ENCODE data around the gene PAQR9.

The PAQR9 gene

DNA sequence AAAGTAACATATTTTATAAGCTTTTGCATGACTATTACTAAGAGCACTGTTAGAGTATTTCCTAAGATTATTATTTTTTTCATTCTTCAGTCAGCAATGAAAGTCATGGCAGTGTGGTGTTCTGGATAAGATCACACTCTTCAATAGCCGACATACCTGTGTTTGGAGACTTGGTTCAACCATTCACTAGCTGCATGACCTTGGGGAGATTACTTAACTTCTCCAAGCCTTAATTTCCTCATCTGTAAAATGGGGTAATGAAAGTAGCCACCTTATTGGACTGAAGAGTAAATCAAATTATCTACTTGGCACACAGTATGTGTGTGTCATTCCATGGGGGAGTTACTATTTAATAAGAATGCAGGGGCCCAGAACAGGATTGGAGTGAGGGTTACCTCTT is 50.0 kb downstream of the PAQR9 start:
- no peak for DNase-seq

DNA sequence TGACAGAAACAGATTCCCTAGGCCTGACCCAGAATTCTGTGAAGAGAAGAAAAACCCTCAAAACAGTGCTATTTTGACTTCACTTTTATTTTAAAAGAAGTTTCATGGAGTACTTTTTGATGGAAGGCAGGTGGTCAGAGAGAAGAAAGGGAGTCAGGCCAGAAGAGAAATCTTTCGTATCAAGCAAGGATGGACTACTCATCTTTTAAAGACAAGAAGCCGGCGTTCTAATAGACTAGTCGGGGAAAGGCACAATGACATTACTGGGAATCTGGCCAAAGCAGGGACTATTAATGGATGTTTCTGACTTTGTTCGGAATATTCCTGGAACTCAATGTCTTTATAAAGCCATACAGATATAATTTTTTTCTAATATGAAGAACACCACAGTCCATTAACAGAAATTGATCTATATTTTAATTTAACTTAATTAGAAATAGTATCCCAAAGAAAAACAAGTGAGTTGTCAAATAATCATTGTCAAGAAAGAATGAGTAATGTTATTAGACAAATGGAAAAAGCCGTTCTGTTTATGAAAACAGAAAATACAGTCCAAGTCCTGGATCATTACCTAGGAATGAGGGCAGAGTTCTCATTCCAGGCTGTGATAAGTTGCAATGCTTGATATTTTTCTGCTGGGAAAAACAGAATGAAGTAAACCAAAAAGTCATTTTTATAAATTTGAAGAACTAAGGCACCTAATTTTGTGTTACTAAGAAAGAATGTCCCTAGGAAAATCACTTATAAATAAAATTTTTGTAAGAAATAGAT is 50.9 kb downstream of the PAQR9 start:
- no peak for DNase-seq

Measured in activated effector memory CD4-positive, alpha-beta T cell treated with Interleukin-2 at 50 U/mL for 16 hours (primary cell).